Neuronal stem cell (in vitro differentiated cells): ENCODE results near the gene S100A11.

ENCODE experiments used
- DNase-seq: peaks from one replicate; pipeline ENCODE4 v3.0.0-alpha.2; 2013; ENCODE audit warnings: low spot score
- H2AFZ ChIP-seq: one replicate; pipeline ENCODE4 v1.6.1; 2013; ENCODE audit warnings: mild to moderate bottlenecking, low read length, inconsistent platforms
- H2AK5ac ChIP-seq: 2 replicates; pipeline ENCODE4 v1.6.1; 2013; ENCODE audit warnings: low read depth, mild to moderate bottlenecking, inconsistent platforms, low read length, moderate library complexity, mixed read lengths
- H2BK120ac ChIP-seq: 2 replicates; pipeline ENCODE4 v1.6.1; 2013; ENCODE audit warnings: low read depth, mild to moderate bottlenecking, inconsistent platforms, low read length, moderate library complexity, mixed read lengths
- H2BK12ac ChIP-seq: one replicate; pipeline ENCODE4 v1.6.1; 2013; ENCODE audit warnings: low read length, inconsistent platforms
- H2BK15ac ChIP-seq: 2 replicates; pipeline ENCODE4 v1.6.1; 2013; ENCODE audit warnings: mild to moderate bottlenecking, low read length, inconsistent platforms, mixed read lengths
- H2BK5ac ChIP-seq: one replicate; pipeline ENCODE4 v1.6.1; 2013; ENCODE audit warnings: inconsistent platforms, mild to moderate bottlenecking, low read length, moderate library complexity
- H3K14ac ChIP-seq: one replicate; pipeline ENCODE4 v1.6.1; 2013; ENCODE audit warnings: low read length, inconsistent platforms
- H3K18ac ChIP-seq: 2 replicates; pipeline ENCODE4 v1.6.1; 2013; ENCODE audit warnings: low read length, inconsistent platforms
- H3K23ac ChIP-seq: 2 replicates; pipeline ENCODE4 v1.6.1; 2013; ENCODE audit warnings: low read depth, mild to moderate bottlenecking, mixed read lengths, low read length, inconsistent platforms; ENCODE audit not compliant: poor library complexity
- H3K27ac ChIP-seq: replicated peaks from 3 replicates; pipeline ENCODE4 v1.5.1; 2013; ENCODE audit warnings: low read length, inconsistent platforms
- H3K27me3 ChIP-seq, 3 experiments: 2 replicates each; pipeline ENCODE4 v1.6.1; 2013; ENCODE audit warnings: low read length in 3 of 3, mild to moderate bottlenecking in 2 of 3, inconsistent platforms in 1 of 3, low read depth in 1 of 3, mixed read lengths in 1 of 3, moderate library complexity in 1 of 3; ENCODE audit not compliant: control insufficient read depth in 3 of 3, insufficient read depth in 3 of 3
- H3K36me3 ChIP-seq, 2 donors: replicated peaks in 1 of 2; 2 replicates each; pipeline ENCODE4 v1.6.1; 2013; ENCODE audit warnings: low read length in 2 of 2; ENCODE audit not compliant: control insufficient read depth in 2 of 2, insufficient read depth in 2 of 2
- H3K4ac ChIP-seq: 2 replicates; pipeline ENCODE4 v1.6.1; 2013; ENCODE audit warnings: inconsistent platforms, mild to moderate bottlenecking, low read length, moderate library complexity
- H3K4me1 ChIP-seq, 2 donors: 1 replicate in 1 of 2; 2 replicates in 1 of 2; pipeline ENCODE4 v1.6.1; 2013; ENCODE audit warnings: low read length in 2 of 2, low read depth in 1 of 2; ENCODE audit not compliant: control insufficient read depth in 2 of 2, insufficient read depth in 1 of 2
- H3K4me2 ChIP-seq: one replicate; pipeline ENCODE4 v1.6.1; 2013; ENCODE audit warnings: mild to moderate bottlenecking, low read length, inconsistent platforms; ENCODE audit not compliant: insufficient read depth, poor library complexity, severe bottlenecking
- H3K4me3 ChIP-seq, 2 donors: 2 replicates each; pipeline ENCODE4 v1.5.1; 2013; ENCODE audit warnings: low read length in 2 of 2, mild to moderate bottlenecking in 2 of 2, inconsistent platforms in 1 of 2, moderate library complexity in 1 of 2
- H3K79me1 ChIP-seq: one replicate; pipeline ENCODE4 v1.6.1; 2013; ENCODE audit warnings: low read depth, mild to moderate bottlenecking, inconsistent platforms, low read length, moderate library complexity
- H3K9ac ChIP-seq: one replicate; pipeline ENCODE4 v1.6.1; 2013; ENCODE audit warnings: mild to moderate bottlenecking, low read depth, low read length, inconsistent platforms; ENCODE audit not compliant: poor library complexity
- H3K9me3 ChIP-seq, 2 donors: replicated peaks in 1 of 2; 2 replicates each; pipeline versions ENCODE3 to v1.6.1; 2013; ENCODE audit warnings: low read length in 2 of 2, mild to moderate bottlenecking in 2 of 2, inconsistent platforms in 1 of 2, low read depth in 1 of 2, mixed read lengths in 1 of 2, moderate library complexity in 1 of 2; ENCODE audit not compliant: control insufficient read depth in 2 of 2, insufficient read depth in 1 of 2
- H4K8ac ChIP-seq: one replicate; pipeline ENCODE4 v1.6.1; 2013; ENCODE audit warnings: low read depth, mild to moderate bottlenecking, inconsistent platforms, low read length, moderate library complexity
- H4K91ac ChIP-seq: one replicate; pipeline ENCODE4 v1.6.1; 2013; ENCODE audit warnings: low read length, low read depth, mild to moderate bottlenecking, inconsistent platforms; ENCODE audit not compliant: poor library complexity
- WGBS, 2 donors: extraction: QIAGEN DNeasy Blood & Tissue Kit; methylation state at CpG; one replicate each; pipeline ENCODE4 v1.1.7; 2013; ENCODE audit warnings: missing lambda C conversion rate in 2 of 2, mixed read lengths in 1 of 2; ENCODE audit not compliant: insufficient read length in 2 of 2, insufficient replicate concordance in 1 of 2; ENCODE audit errors: extremely low coverage in 2 of 2; 5-methylcytosine and 5-hydroxymethylcytosine counted together

Gene S100A11

DNA sequence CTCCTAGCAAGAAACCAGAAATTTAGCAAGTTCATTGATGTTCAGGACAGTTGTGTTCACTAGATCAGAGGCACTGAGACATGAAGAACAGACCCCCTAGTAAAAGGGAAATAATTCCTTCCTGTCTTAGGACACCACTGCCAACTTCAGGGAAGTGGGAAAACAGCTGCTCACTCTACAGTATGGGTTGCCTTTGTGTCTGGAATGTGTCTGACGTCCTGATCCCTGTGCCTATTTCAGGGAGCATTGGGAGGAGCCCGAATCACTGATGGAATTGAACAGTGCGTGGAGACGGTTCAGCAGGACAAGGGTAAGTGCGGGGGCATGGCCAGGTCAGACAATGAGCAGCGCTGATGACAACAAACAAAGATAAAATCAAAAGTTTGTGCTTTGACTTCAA lies 21.0 kb downstream of the S100A11 start:
- no peak for DNase-seq
- H4K8ac ChIP-seq: no peak overlapping the region
- H2BK12ac ChIP-seq: no peak overlapping the region
- H2BK120ac ChIP-seq: no peak overlapping the region
- no peak overlapping the region for H4K91ac ChIP-seq
- no peak overlapping the region for H3K4ac ChIP-seq
- H3K36me3 ChIP-seq: no peaks in the 10 kb centered on the region
- no peaks in the 10 kb centered on the region for H3K79me1 ChIP-seq
- H2AFZ ChIP-seq: no peak overlapping the region
- H2AK5ac ChIP-seq: no peak overlapping the region
- no peak overlapping the region for H3K9ac ChIP-seq
- no peak overlapping the region for H2BK15ac ChIP-seq
- H3K27me3 ChIP-seq: no peaks in the 10 kb centered on the region
- no CpG with 5 or more reads among the region's 6 CpGs for WGBS, 2 donors
- H3K27ac ChIP-seq: no peak overlapping the region
- H3K4me1 ChIP-seq: no peaks in the 10 kb centered on the region
- H3K9me3 ChIP-seq: no peaks in the 10 kb centered on the region
- H2BK5ac ChIP-seq: no peak overlapping the region
- H3K18ac ChIP-seq: no peak overlapping the region
- no peak overlapping the region for H3K23ac ChIP-seq
- no peak overlapping the region for H3K14ac ChIP-seq
- H3K4me2 ChIP-seq: no peak overlapping the region
- H3K4me3 ChIP-seq: no peak overlapping the region

DNA sequence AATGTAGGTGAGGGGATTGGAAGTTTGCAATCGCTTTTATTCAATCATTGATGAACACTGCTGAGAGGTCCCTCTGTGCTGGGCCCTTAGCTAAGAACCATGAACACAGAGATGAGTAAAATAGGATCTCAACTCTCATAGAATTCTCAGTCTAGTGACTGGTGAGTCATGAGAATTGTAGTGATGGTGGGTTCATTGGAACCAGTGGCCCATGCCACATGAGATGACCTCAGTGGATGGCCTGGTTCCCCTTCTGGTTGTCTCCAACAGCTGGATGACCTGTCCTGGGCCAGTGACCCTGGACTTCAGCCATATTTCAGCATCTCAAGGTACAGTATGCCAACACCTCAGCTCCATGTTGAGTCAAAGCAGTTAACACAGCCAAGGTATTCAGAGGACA lies 21.9 kb downstream of the S100A11 start:
- DNase-seq: no peak
- Histone ChIP-seq H3K36me3 (no peaks in the 10 kb centered on the region), H3K23ac (no peak overlapping the region), H2BK15ac (no peak overlapping the region), H2BK120ac (no peak overlapping the region), H3K79me1 (no peaks in the 10 kb centered on the region), H3K14ac (no peak overlapping the region), H3K4ac (no peak overlapping the region), H2AFZ (no peak overlapping the region), H2AK5ac (no peak overlapping the region), H3K4me2 (no peak overlapping the region), H2BK5ac (no peak overlapping the region), H3K9me3 (no peaks in the 10 kb centered on the region), H3K27ac (no peak overlapping the region), H4K91ac (no peak overlapping the region), H3K9ac (no peak overlapping the region), H4K8ac (no peak overlapping the region), H2BK12ac (no peak overlapping the region), H3K4me3 (no peak overlapping the region), H3K27me3 (no peaks in the 10 kb centered on the region), H3K4me1 (no peaks in the 10 kb centered on the region), H3K18ac (no peak overlapping the region)
- no CpG with 5 or more reads among the region's 1 CpG for WGBS, 2 donors

DNA sequence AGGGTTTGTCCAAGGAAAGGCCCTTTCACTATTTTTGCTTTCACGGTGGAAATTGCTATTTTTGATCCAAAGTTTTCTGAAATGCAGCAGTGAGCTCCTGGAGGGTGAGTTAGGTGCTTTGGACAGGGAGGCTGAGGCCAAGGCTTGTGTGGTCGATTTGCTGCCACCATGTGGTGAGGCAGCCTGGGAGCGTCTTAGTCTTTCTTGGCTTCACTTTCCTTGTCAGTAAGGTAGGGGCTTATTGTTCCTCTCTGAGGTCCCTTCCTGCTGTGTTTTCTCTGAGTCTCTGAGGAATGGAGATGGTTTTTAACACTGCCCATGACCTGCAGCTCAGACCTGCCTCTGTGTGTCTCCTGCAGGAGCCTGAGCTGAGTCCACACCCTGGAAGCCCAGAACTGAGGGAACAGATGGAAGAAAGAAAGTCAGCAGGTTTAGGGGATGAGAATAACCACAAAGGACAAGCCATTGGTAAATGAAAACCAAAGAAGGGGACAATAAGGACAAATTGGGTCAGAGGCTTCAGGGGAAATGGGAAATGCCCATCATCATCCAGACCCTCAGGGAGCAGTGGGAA lies 23.1 kb downstream of the S100A11 start:
- Histone ChIP-seq H2AK5ac (no peak overlapping the region), H3K4me2 (no peak overlapping the region), H3K27me3 (no peaks in the 10 kb centered on the region), H3K79me1 (no peaks in the 10 kb centered on the region), H2BK15ac (no peak overlapping the region), H3K9me3 (no peaks in the 10 kb centered on the region), H3K23ac (no peak overlapping the region), H2BK120ac (no peak overlapping the region), H4K91ac (no peak overlapping the region), H3K9ac (no peak overlapping the region), H2BK5ac (no peak overlapping the region), H2BK12ac (no peak overlapping the region), H2AFZ (no peak overlapping the region), H3K27ac (no peak overlapping the region), H3K14ac (no peak overlapping the region), H3K18ac (no peak overlapping the region), H3K36me3 (no peaks in the 10 kb centered on the region), H4K8ac (no peak overlapping the region), H3K4me3 (no peak overlapping the region), H3K4ac (no peak overlapping the region), H3K4me1 (no peaks in the 10 kb centered on the region)
- no peak for DNase-seq
- no CpG with 5 or more reads among the region's 3 CpGs for WGBS, 2 donors

DNA sequence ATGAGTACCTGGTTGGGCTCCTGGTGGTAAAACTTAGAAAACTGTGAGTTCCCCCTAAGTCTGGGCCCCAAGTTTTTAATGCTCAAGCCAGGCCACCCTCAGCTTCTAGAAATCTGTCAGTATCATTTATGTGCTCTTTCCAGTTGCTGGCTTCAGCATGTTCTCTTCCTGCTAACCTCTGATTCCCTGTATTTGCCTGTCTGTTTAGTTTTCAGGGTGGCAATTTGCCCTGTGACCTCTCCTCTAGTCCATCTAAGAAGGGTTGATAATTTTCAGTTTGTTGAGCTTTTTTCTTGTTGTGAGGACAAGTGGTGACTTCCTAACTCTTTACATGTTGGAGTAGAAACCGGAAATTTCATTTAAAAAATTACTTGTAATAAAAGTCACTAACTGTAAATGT lies 27.1 kb downstream of the S100A11 start:
- Histone ChIP-seq H2BK15ac (no peak overlapping the region), H2AK5ac (no peak overlapping the region), H3K14ac (no peak overlapping the region), H3K4me2 (no peak overlapping the region), H3K9ac (no peak overlapping the region), H3K4ac (no peak overlapping the region), H3K27me3 (peaks cover 0 to 5% (median 0%) of the 10 kb centered on the region in 3 experiments), H3K4me1 (no peaks in the 10 kb centered on the region), H4K8ac (no peak overlapping the region), H3K79me1 (no peaks in the 10 kb centered on the region), H3K9me3 (no peaks in the 10 kb centered on the region), H4K91ac (no peak overlapping the region), H2AFZ (no peak overlapping the region), H3K4me3 (no peak overlapping the region), H3K36me3 (no peaks in the 10 kb centered on the region), H2BK5ac (no peak overlapping the region), H3K18ac (no peak overlapping the region), H3K27ac (no peak overlapping the region), H2BK12ac (no peak overlapping the region), H2BK120ac (no peak overlapping the region), H3K23ac (no peak overlapping the region)
- DNase-seq: no peak
- WGBS, 2 donors: no CpG with 5 or more reads among the region's 1 CpG
